Loucy (cell line): Measurements from ENCODE around the gene ZNF142.

Source experiments
- H2AFZ ChIP-seq: fragments of 200-600 bp; sonication (generic); 2 replicates; pipeline ENCODE4 v1.6.0; 2016; ENCODE audit warnings: antibody characterized with exemption, mild to moderate bottlenecking, low read length, moderate library complexity
- H3F3A ChIP-seq: fragments of 200-600 bp; 2 replicates; pipeline ENCODE4 v1.6.0; 2016; ENCODE audit warnings: antibody characterized with exemption, low read depth, mild to moderate bottlenecking
- H3K27me3 ChIP-seq: fragments of 200-600 bp; sonication (generic); 2 replicates; pipeline ENCODE4 v1.6.1; 2014; ENCODE audit warnings: low read length, mild to moderate bottlenecking; ENCODE audit not compliant: insufficient read depth, poor library complexity, severe bottlenecking
- H3K36me3 ChIP-seq: fragments of 200-600 bp; sonication (generic); 2 replicates; pipeline ENCODE4 v1.6.1; 2016; ENCODE audit warnings: low read length; ENCODE audit not compliant: insufficient read depth
- H3K4me1 ChIP-seq: fragments of 200-600 bp; sonication (generic); 2 replicates; pipeline ENCODE4 v1.5.1; 2014; ENCODE audit warnings: low read length, mild to moderate bottlenecking; ENCODE audit not compliant: insufficient read depth, poor library complexity, severe bottlenecking
- H3K4me2 ChIP-seq: fragments of 200-600 bp; sonication (generic); 2 replicates; pipeline ENCODE4 v1.6.0; 2014; ENCODE audit warnings: antibody characterized with exemption, low read length, low read depth, mild to moderate bottlenecking; ENCODE audit not compliant: poor library complexity, severe bottlenecking
- H3K4me3 ChIP-seq: fragments of 200-600 bp; sonication (generic); 2 replicates; pipeline ENCODE4 v1.5.1; 2014; ENCODE audit warnings: low read length, mild to moderate bottlenecking, mixed read lengths; ENCODE audit not compliant: poor library complexity, severe bottlenecking
- H3K79me2 ChIP-seq: fragments of 200-600 bp; sonication (generic); 2 replicates; pipeline ENCODE4 v1.6.1; 2014; ENCODE audit warnings: low read length; ENCODE audit not compliant: insufficient read depth
- H3K9ac ChIP-seq: fragments of 200-600 bp; sonication (generic); 2 replicates; pipeline ENCODE4 v1.6.0; 2014; ENCODE audit warnings: mild to moderate bottlenecking, low read depth, low read length, moderate library complexity; ENCODE audit not compliant: poor library complexity, severe bottlenecking
- H3K9me2 ChIP-seq: fragments of 200-600 bp; sonication (generic); replicated peaks from 2 replicates; pipeline ENCODE4 v1.6.1; 2016; ENCODE audit warnings: low read depth, low read length, mixed read lengths
- H3K9me3 ChIP-seq: fragments of 200-600 bp; sonication (generic); 2 replicates; pipeline ENCODE4 v1.6.1; 2014; ENCODE audit warnings: mild to moderate bottlenecking, antibody characterized with exemption, low read length, low read depth; ENCODE audit not compliant: insufficient read depth
- H4K20me1 ChIP-seq: fragments of 200-600 bp; sonication (generic); 2 replicates; pipeline ENCODE4 v1.6.0; 2014; ENCODE audit warnings: antibody characterized with exemption, low read length, mild to moderate bottlenecking; ENCODE audit not compliant: insufficient read depth, poor library complexity, severe bottlenecking
- EZH2phosphoT487 ChIP-seq: fragments of 200-600 bp; IDR thresholded peaks from 2 replicates; pipeline ENCODE4 v1.6.1; 2018; ENCODE audit warnings: antibody characterized with exemption, mild to moderate bottlenecking, moderate library complexity, borderline replicate concordance
- TF ChIP-seq, protein P1 (sequence below): fragments of 200-600 bp; sonication (generic); conservative IDR thresholded peaks from 2 replicates; pipeline ENCODE4 v1.5.1; 2014; ENCODE audit warnings: mild to moderate bottlenecking, antibody characterized with exemption, low read length

The ZNF142 gene

DNA sequence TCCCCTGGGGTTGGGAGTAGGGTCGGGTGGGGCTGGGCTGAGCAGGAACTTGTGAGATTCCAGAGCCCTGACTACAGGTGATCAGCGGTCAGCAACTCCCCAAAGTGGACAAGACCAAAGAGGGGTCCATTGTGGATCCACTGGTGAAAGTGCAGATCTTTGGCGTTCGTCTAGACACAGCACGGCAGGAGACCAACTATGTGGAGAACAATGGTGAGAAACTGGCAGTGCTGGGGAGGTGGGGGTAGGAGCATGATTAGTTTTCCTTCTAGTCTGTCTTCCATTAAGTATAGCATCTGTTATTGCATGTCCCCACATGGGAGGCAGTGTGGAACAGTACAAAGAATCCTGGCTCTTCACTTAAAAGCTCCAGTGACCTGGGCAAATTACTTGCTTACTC lies 23.7 kb downstream of the ZNF142 start:
- Histone ChIP-seq H2AFZ (no peak overlapping the region), H3K4me3 (no peak overlapping the region)

DNA sequence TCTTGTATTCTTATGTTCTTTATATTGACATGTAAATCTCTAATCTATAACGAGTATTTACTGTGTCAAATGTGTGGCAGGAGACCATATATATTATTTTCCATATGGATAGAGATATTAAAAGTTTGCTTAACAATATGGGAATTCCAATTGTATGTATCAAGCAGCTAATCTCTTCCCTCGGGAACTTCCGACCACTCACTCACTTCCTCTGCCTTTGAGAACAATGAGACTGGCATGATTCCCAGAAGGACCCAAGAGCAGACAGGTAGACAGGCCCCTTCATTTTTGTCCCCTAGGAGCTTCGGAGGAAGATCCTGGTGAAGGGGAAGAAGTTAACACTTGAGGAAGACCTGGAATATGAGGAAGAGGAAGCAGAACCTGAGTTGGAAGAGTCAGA lies 27.6 kb downstream of the ZNF142 start:
- Histone ChIP-seq H3K9me3 (no peaks in the 10 kb centered on the region), H2AFZ (no peak overlapping the region), H3K4me2 (no peak overlapping the region), H4K20me1 (no peaks in the 10 kb centered on the region), H3K27me3 (no peaks in the 10 kb centered on the region), H3K9me2 (no peaks in the 10 kb centered on the region), H3F3A (no peaks in the 10 kb centered on the region), H3K4me1 (no peaks in the 10 kb centered on the region), H3K36me3 (peaks cover 8% of the 10 kb centered on the region; the same call in 1 of the 2 replicates), H3K4me3 (no peak overlapping the region), H3K9ac (no peak overlapping the region), H3K79me2 (no peaks in the 10 kb centered on the region)
- TF ChIP-seq, protein P1, sequence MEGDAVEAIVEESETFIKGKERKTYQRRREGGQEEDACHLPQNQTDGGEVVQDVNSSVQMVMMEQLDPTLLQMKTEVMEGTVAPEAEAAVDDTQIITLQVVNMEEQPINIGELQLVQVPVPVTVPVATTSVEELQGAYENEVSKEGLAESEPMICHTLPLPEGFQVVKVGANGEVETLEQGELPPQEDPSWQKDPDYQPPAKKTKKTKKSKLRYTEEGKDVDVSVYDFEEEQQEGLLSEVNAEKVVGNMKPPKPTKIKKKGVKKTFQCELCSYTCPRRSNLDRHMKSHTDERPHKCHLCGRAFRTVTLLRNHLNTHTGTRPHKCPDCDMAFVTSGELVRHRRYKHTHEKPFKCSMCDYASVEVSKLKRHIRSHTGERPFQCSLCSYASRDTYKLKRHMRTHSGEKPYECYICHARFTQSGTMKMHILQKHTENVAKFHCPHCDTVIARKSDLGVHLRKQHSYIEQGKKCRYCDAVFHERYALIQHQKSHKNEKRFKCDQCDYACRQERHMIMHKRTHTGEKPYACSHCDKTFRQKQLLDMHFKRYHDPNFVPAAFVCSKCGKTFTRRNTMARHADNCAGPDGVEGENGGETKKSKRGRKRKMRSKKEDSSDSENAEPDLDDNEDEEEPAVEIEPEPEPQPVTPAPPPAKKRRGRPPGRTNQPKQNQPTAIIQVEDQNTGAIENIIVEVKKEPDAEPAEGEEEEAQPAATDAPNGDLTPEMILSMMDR: no peak
- TF ChIP-seq EZH2phosphoT487: no peak

More for the DNA sequence above, 23.7 kb downstream of the ZNF142 start:
- no peaks in the 10 kb centered on the region for H3F3A ChIP-seq
- H3K79me2 ChIP-seq: no peaks in the 10 kb centered on the region
- H3K9me3 ChIP-seq: no peaks in the 10 kb centered on the region
- no peaks in the 10 kb centered on the region for H4K20me1 ChIP-seq
- TF ChIP-seq, protein P1: no peak
- TF ChIP-seq EZH2phosphoT487: no peak
- no peaks in the 10 kb centered on the region for H3K27me3 ChIP-seq
- H3K4me2 ChIP-seq: no peak overlapping the region
- no peak overlapping the region for H3K9ac ChIP-seq
- peaks cover 37% of the 10 kb centered on the region; the same call in 1 of the 2 replicates for H3K36me3 ChIP-seq
- H3K9me2 ChIP-seq: no peaks in the 10 kb centered on the region
- no peaks in the 10 kb centered on the region for H3K4me1 ChIP-seq

DNA sequence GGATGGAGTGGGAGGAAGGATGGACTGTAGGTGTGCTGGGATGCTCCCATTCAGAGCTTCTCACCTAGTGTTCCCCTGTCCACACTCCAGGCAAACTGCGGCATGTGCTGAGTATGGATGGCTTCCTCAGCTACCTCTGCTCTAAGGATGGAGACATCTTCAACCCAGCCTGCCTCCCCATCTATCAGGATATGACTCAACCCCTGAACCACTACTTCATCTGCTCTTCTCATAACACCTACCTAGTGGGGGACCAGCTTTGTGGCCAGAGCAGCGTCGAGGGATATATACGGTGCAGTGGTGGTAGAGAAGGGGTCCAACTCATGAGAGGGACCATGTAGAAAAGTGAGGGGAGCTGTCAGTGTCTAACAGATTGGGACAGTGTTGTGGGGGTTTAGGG lies 31.5 kb downstream of the ZNF142 start:
- Histone ChIP-seq H3K36me3 (no peaks in the 10 kb centered on the region), H3K9me2 (no peaks in the 10 kb centered on the region), H2AFZ (no peak overlapping the region), H4K20me1 (no peaks in the 10 kb centered on the region), H3K4me2 (no peak overlapping the region), H3K9me3 (no peaks in the 10 kb centered on the region), H3F3A (no peaks in the 10 kb centered on the region), H3K4me3 (no peak overlapping the region), H3K9ac (no peak overlapping the region), H3K4me1 (no peaks in the 10 kb centered on the region), H3K27me3 (no peaks in the 10 kb centered on the region), H3K79me2 (no peaks in the 10 kb centered on the region)
- TF ChIP-seq EZH2phosphoT487: no peak
- TF ChIP-seq, protein P1: no peak
